H1 (cell line): ENCODE measurements around the gene AIFM3. TPM values are rescaled to one million over a fixed set of nuclear protein-coding genes. Genes with fewer than 3 reads are reported as not detected.

Experiments used
- CBX8 ChIP-seq: fragments of 300-800, 300-1000 bp; sonication (generic); IDR thresholded peaks from 2 replicates; pipeline ENCODE4 v1.7.1; 2016; ENCODE audit warnings: low read depth, low read length, borderline replicate concordance
- HDAC2 ChIP-seq, 2 experiments: fragments of 300-600 bp in 1 of 2; sonication (generic) in 1 of 2; IDR thresholded peaks; 2 replicates each; pipeline ENCODE4 v1.6.1; 2011 to 2012; ENCODE audit warnings: low read depth in 2 of 2, low read length in 2 of 2, mild to moderate bottlenecking in 2 of 2, moderate library complexity in 2 of 2, borderline replicate concordance in 1 of 2, inconsistent platforms in 1 of 2
- KDM4A ChIP-seq: IDR thresholded peaks from one replicate; pipeline ENCODE4 v1.7.1; 2012; ENCODE audit warnings: low read depth, mild to moderate bottlenecking, moderate library complexity, low read length, inconsistent platforms; ENCODE audit not compliant: severe bottlenecking
- POLR2A ChIP-seq, 2 experiments: IDR thresholded peaks; 1 replicate in 1 of 2; 2 replicates in 1 of 2; pipeline ENCODE4 v1.6.1; 2011; ENCODE audit warnings: low read depth in 2 of 2, low read length in 2 of 2, mild to moderate bottlenecking in 2 of 2; ENCODE audit errors: control extremely low read depth in 1 of 2
- POU5F1 ChIP-seq: IDR thresholded peaks from 2 replicates; pipeline ENCODE4 v1.6.1; 2011; ENCODE audit warnings: low read depth, mild to moderate bottlenecking, low read length, moderate library complexity
- TAF7 ChIP-seq: optimal IDR thresholded peaks from 2 replicates; pipeline ENCODE3; 2011; ENCODE audit warnings: low read depth, mild to moderate bottlenecking, inconsistent platforms, low read length, moderate library complexity, borderline replicate concordance
- polyA plus RNA-seq, 7 experiments: library from polyadenylated mRNA; depleted of rRNA in 3 of 7; stranded (reverse) in 5 of 7; unstranded in 2 of 7; fragments of >200 nt in 5 of 7; fragments of 200-250 nt in 2 of 7; gene quantifications; 1 replicate in 5 of 7; 2 replicates in 1 of 7; 4 replicates in 1 of 7; pipeline versions ENCODE4 v1.2.1 to v1.2.3, GENCODE V29; 2011 to 2013; ENCODE audit warnings: missing spikeins in 2 of 7, mixed read lengths in 2 of 7
- total RNA-seq: library from RNA; stranded (reverse); fragmentation: NEBNext Ultra II Directional; extraction: Animal tissue kit (Norgen Biotek cat#: 25700); gene quantifications from 2 replicates; pipeline ENCODE4 v1.2.1, GENCODE V29; 2021

AIFM3 gene
- total and polyA plus RNA-seq, 2 of the 8 experiments (the other 6 are each of a cell fraction or from before 2014, with no cell fraction given): 0.86 to 1.4 TPM

DNA sequence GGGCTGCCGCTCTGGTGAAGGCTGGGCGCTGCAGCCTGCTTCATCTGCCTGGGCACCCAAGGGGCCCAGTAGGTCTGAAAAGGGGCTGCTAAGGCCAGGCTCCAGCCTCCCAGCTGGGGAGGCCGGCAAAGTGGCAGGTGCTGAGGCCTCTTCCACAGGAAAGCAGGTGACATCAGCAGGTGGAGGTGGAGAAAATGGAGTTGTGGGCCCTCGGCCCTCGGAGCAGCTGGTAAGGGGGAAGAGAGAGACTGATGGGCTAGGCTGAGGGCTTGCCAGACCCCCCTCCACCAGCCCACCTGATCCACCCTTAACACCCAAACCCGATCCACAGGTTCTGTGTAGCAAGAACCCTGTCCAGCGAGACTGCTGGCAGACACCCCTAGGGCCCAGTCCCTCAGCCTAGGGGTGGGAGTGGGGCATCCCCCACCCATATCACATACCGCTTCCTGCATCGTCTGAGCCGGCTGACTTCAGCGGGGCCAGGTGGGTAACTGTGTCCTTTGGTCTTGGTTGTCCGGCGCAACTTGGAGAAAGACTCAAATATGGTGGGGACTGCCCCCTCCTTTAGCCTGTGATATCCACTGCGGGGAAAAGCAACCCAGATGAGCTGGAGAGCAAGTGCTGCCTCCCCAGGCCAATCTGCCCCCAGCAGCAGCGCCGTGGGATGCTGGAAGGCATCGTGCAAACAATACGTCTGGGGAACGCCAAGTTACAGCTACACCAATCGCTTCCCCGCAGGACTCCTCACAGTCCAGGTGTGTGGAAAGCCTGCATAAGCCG lies 33.3 kb downstream of the AIFM3 start (continued):
- TF ChIP-seq HDAC2 (IDR thresholded peaks at IDR 0.05; ENCODE audit: borderline replicate concordance in 1 of 2, low read depth in 2 of 2, low read length in 2 of 2) (no peak), POLR2A (IDR thresholded peaks at IDR 0.05; ENCODE audit: control extremely low read depth in 1 of 2, low read depth in 2 of 2, low read length in 2 of 2) (no peak; a peak in 1 of 3 replicates), POU5F1 (no peak), KDM4A (no peak), TAF7 (no peak), CBX8 (no peak)
